Tibial nerve (tissue), 4 donors: ENCODE data around the gene LLPH.

Source experiments
- EP300 ChIP-seq, 2 donors: sonication (generic); formaldehyde crosslinking; IDR thresholded peaks; one replicate each; pipeline ENCODE4 v1.6.1; 2017; ENCODE audit warnings: antibody characterized with exemption in 2 of 2, mild to moderate bottlenecking in 1 of 2
- POLR2A ChIP-seq, 2 donors: fragments of 450-650 bp; IDR thresholded peaks; one replicate each; pipeline ENCODE4 v1.6.1; 2017; ENCODE audit warnings: antibody characterized with exemption in 2 of 2, mild to moderate bottlenecking in 2 of 2, moderate library complexity in 2 of 2
- TF ChIP-seq, protein P1 (sequence below), 5 experiments: fragments of 200-600 bp in 3 of 5; fragments of 450-650 bp in 2 of 5; sonication (generic) in 3 of 5; IDR thresholded peaks; one replicate each; pipeline ENCODE4 v1.5.1; 2016 to 2019; ENCODE audit warnings: antibody characterized with exemption in 5 of 5, mild to moderate bottlenecking in 3 of 5, moderate library complexity in 2 of 5

DNA sequence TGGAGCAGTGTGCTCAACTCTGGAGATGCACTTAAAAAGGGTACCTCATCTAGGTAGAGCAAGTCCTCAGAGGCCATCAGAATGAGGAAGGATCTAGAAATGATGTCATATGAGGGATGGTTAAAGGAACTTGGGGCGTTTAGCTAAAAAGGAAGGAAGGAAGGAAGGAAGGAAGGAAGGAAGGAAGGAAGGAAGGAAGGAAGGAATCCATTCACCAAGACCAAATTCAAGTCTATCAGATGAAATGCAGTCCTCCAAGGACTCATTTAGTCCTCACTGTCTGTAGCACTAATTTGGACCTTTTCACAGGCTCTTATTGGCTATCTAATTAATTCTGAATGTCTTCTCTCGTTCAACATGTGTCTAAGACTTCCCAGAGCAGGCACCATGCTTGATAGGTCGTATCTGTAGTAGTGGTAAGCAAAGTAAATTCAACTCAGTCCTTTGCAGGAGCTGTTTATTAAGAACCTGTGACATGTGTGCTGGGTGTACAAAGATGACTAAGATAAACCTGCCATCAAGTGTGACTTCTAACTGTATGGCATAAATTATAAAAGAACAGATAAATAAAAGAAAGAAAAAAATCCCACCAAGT is 63.5 kb downstream of the LLPH start:
- no peak for TF ChIP-seq POLR2A (IDR thresholded peaks at IDR 0.05)
- no peak for TF ChIP-seq EP300 (IDR thresholded peaks at IDR 0.05)
- TF ChIP-seq, protein P1, sequence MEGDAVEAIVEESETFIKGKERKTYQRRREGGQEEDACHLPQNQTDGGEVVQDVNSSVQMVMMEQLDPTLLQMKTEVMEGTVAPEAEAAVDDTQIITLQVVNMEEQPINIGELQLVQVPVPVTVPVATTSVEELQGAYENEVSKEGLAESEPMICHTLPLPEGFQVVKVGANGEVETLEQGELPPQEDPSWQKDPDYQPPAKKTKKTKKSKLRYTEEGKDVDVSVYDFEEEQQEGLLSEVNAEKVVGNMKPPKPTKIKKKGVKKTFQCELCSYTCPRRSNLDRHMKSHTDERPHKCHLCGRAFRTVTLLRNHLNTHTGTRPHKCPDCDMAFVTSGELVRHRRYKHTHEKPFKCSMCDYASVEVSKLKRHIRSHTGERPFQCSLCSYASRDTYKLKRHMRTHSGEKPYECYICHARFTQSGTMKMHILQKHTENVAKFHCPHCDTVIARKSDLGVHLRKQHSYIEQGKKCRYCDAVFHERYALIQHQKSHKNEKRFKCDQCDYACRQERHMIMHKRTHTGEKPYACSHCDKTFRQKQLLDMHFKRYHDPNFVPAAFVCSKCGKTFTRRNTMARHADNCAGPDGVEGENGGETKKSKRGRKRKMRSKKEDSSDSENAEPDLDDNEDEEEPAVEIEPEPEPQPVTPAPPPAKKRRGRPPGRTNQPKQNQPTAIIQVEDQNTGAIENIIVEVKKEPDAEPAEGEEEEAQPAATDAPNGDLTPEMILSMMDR (IDR thresholded peaks at IDR 0.05): no peak
